ENCODE measurements around the gene DUSP10.

The DUSP10 gene

DNA sequence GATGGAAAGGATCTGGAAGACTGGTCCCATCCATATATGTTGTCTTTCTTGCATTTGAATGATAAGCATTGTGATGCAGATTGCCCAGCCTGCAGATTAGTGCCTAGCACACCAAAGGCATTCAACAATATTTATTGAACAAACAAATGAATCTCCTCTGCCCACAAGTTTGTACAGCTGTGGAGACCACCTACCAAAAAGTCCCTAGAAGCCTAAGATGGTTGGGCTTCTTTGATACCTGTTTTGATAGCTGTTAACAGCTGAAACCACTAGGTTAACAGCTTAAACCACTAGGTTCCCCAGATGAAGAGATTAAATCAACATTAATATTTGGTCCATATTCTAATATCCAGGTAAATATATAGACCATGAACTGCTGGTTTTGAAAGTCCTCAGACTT lies 9.8 kb downstream of the DUSP10 start:
- TF ChIP-seq, protein P1, sequence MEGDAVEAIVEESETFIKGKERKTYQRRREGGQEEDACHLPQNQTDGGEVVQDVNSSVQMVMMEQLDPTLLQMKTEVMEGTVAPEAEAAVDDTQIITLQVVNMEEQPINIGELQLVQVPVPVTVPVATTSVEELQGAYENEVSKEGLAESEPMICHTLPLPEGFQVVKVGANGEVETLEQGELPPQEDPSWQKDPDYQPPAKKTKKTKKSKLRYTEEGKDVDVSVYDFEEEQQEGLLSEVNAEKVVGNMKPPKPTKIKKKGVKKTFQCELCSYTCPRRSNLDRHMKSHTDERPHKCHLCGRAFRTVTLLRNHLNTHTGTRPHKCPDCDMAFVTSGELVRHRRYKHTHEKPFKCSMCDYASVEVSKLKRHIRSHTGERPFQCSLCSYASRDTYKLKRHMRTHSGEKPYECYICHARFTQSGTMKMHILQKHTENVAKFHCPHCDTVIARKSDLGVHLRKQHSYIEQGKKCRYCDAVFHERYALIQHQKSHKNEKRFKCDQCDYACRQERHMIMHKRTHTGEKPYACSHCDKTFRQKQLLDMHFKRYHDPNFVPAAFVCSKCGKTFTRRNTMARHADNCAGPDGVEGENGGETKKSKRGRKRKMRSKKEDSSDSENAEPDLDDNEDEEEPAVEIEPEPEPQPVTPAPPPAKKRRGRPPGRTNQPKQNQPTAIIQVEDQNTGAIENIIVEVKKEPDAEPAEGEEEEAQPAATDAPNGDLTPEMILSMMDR (IDR thresholded peaks at IDR 0.05): no peak
- no peak for TF ChIP-seq ZFX (IDR thresholded peaks at IDR 0.05; ENCODE audit: borderline replicate concordance)
- no peak overlapping the region for H3K27ac ChIP-seq

- H3K27ac ChIP-seq: no peak overlapping the region
- TF ChIP-seq ZFX (IDR thresholded peaks at IDR 0.05; ENCODE audit: borderline replicate concordance): no peak
- TF ChIP-seq, protein P1 (IDR thresholded peaks at IDR 0.05): no peak
Measured at GRCh38 chr1:221729771-221730330, 12.0 kb downstream of the DUSP10 start.

GRCh38 chr1:221728037-221728505 lies 13.8 kb downstream of the DUSP10 start:
- TF ChIP-seq, protein P1 (IDR thresholded peaks at IDR 0.05): no peak
- TF ChIP-seq ZFX (IDR thresholded peaks at IDR 0.05; ENCODE audit: borderline replicate concordance): no peak
- no peak overlapping the region for H3K27ac ChIP-seq

GRCh38 chr1:221727146-221728036 lies 14.5 kb downstream of the DUSP10 start:
- TF ChIP-seq ZFX (IDR thresholded peaks at IDR 0.05; ENCODE audit: borderline replicate concordance): no peak
- TF ChIP-seq, protein P1 (IDR thresholded peaks at IDR 0.05): no peak
- H3K27ac ChIP-seq: no peak overlapping the region

- H3K27ac ChIP-seq: no peak overlapping the region
- TF ChIP-seq, protein P1 (IDR thresholded peaks at IDR 0.05): no peak
- TF ChIP-seq ZFX (IDR thresholded peaks at IDR 0.05; ENCODE audit: borderline replicate concordance): no peak
Measured at GRCh38 chr1:221725735-221726672, 15.9 kb downstream of the DUSP10 start.

- no peak for TF ChIP-seq ZFX (IDR thresholded peaks at IDR 0.05; ENCODE audit: borderline replicate concordance)
- TF ChIP-seq, protein P1 (IDR thresholded peaks at IDR 0.05): no peak
- H3K27ac ChIP-seq: no peak overlapping the region
Measured at GRCh38 chr1:221724931-221725605, 16.8 kb downstream of the DUSP10 start.
